Stimulated activated naive CD4-positive, alpha-beta T cell treated with Interleukin-2 at 50 U/mL for 16 hours (primary cell): Measurements from ENCODE around the gene MRM1.

Experiments
- DNase-seq: peaks from one replicate; lab custom pipeline; 2025; lab: John Stamatoyannopoulos, UW

MRM1 gene

DNA sequence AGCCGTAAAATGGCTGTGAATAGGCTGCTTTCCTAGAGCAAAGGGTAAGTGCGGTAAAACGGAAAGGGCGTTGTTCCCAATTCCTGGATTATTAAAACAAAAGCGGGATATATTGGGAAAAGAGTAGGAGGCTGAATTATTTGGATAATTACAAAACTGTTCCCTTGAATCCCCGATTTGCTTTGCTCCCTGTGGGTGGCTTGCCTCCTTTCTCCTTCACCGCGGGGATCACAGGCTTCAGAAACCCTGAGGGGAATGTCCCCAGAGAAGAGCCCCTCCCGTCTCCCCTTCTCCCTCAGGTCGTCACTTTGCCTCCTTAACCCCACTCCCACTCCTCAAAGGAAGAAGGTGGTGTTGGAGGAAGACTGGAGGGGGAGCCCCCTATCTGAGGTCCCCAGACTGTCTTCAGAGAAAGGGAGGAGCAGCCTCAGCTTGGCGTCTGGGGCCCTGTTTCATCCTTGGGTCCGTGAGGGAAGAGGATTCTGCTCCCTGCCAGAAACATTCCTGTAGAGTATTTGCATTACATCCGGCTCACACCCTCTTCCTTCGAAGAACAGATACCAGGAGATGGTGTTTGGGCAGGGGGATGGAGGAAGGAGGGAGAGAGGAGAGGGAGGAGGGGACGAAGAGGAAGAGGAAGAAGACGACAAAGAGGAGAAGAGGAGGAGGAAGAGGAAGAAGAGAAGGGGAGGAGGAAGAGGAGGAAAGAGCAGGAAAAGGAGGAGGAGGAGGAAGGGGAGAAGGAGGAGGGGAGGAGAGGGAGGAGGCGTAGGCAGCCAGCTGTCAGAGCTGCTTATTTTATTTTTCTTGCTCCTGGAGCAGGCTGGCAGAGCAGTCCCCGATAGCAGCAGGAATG lies 31.8 kb downstream of the MRM1 start:
- no peak for DNase-seq

DNA sequence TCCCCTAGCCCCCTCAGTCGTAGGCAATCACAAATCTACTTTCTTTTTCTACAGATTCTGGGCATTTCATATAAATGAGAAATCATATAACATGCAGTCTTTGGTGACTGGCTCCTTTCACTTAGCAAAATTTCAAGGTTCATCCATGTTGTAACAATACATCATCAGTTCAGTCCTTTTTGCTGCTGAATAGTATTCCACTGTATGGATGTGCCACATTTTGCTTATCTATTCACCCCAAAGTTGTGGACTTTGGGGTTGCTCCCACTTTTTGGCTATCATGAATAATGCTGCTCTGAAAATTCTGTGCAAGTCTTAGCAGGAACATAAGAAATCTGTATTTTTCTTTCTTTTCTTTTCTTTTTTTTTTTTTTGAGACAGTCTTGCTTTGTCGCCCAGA lies 39.0 kb downstream of the MRM1 start:
- DNase-seq = no peak

GRCh38 chr17:36640836-36641235 lies 39.5 kb downstream of the MRM1 start:
- no peak for DNase-seq

- no peak for DNase-seq
These were observed 40.0 kb downstream of the MRM1 start for GRCh38 chr17:36641331-36641876.

GRCh38 chr17:36641877-36642845 lies 40.8 kb downstream of the MRM1 start:
- DNase-seq = no peak

- DNase-seq = no peak
These were observed 41.8 kb downstream of the MRM1 start for GRCh38 chr17:36643086-36643685.

DNA sequence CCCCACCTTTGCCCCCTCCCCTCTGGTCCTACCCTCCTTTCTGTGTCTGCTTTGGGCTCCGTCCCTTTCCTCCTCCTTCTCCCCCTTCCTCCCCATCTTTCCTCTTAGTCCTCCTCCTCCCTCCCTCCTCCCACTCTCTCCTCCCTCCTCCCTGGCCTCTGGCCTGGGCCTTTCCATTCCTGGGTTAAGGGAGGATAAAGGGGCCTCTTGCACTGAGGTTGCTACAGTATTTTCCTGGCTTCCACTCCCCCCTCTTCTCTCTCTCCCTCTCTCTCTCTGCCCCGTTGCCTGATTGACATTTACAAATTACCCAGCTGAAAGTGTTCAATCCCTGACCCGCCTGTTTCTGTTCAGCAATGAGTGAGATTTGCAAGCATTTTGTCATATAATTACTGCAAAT lies 44.0 kb downstream of the MRM1 start:
- DNase-seq = no peak

DNA sequence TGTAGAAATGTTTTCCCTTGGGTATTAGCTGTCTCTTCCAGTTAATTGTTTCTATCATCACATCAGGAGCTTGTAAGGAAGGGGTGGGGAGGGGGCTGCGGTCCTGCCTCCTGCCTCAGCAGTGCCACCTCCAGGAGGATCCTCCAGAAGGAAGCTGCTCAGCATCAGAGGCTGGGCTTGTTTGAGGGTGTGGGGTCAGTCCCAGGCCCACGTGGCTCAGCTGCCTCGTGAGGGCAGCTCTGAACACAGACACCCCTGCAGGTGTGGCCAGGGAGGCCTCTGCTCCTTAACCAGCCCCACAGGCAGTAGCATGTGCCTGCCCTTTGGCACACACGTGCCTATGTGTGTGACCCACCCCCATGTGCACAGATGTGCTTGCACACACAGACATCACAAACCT lies 46.3 kb downstream of the MRM1 start:
- DNase-seq = no peak

DNA sequence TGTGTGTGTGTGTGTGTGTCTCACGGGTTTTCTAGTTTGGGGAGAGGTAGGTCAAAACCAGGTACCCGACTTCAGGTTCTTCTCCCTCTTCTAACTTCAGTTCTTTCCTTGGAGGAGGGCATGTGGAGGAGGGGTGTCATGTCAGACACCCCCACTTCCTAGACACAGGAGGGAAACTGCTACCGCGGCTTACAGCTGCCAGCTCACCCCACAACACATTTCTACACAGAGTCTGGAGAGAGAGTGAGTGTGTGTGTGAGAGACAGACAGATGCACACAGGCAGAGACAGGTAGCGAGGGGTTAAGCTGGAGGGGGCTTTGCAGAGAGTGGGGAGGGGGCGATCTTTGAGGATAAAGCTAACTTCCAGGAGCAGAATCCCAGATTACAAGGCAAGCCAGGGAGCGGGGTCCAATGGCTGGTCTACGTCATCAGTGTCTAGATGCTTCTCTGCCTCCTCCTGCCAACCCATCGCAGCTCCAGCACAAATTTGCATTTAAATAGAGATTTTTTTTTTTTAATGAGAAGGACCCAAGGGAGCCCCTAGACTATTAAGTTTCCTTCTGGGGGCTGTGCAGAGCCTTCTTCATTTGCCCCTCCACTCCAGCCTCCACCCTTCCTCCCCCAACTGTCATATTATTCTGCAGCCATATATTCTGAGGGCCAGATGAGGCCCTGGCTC lies 48.9 kb downstream of the MRM1 start:
- no peak for DNase-seq

DNA sequence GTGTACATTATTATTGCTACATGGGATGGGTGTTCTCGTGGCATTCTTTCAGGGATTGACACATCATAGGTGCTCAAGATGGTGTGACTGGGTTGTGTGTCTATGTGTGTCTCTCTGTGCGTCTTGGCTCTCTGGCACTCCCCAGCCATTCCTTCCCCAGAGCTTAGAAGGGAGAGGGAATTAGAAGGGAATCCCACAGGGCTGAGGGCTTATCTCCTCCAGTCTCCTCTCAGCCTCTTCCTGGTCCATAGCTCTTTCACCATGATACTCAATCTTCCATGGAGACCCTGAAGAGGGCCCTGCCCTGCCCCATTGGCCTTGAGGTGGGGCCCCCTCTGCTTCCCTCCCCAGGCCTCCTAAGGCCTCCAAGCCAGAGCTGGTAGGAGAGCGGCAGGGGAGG lies 52.0 kb downstream of the MRM1 start:
- DNase-seq = no peak

DNA sequence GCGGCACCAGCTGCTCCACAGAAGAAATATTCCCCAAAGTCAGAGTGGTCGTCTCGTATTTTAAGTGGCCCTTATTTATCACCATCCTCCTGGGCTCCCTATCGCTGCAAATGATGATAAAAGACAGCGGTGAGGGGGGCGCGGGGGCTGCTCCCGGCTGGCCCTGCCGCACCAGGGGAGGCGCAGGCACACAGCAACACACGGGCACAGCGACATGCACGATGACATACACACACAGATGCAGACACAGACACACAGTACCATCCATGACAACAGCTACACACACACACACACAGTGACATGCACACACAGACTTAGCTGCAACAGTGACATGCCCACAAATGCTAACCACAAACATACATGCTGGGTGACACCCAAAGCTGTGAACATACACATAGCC lies 52.5 kb downstream of the MRM1 start:
- no peak for DNase-seq

DNA sequence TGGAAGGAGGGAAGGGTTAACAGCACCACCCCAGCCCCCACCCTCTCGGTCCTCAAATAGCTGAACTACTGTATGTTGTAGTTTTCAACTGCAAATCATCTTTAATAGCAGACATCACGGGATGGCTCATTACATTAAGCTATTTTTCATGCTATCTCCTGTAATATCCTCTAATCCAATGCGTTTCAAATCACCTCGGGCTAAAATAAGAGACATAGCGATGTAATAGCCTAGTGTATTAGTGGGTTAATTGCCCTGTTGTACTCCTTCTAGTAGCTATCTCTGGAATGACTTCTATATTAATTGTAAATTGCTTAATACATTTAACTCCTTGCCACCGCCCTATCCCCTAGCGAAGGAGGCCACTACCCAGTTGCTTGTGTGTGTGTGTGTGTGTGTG lies 54.3 kb downstream of the MRM1 start:
- DNase-seq = no peak

GRCh38 chr17:36657390-36657762 lies 56.0 kb downstream of the MRM1 start:
- DNase-seq = no peak

- no peak for DNase-seq
These were observed 56.5 kb downstream of the MRM1 start for GRCh38 chr17:36657763-36658490.
